Measurements from ENCODE around the gene EPO. TPM values are rescaled to one million over a fixed set of nuclear protein-coding genes. Genes with fewer than 3 reads are reported as not detected.
A peak's percentile ranks its signal among the peaks of the same experiment; 100 is the strongest.
"Not testable (repeated sequence)": the region's sequence is repeated elsewhere in the genome, so short reads cannot be mapped to it uniquely, and the experiment has no call there.

Gene EPO
- total RNA-seq, 1 donor = not detected

- TF ChIP-seq CTCF (IDR thresholded peaks at IDR 0.05; ENCODE audit: insufficient read depth, low read depth, low read length) = no peak
- DNase-seq (ENCODE audit: low read depth) = no peak
- H3K4me3 ChIP-seq (ENCODE audit: low read depth, low read length) = peak overlapping the region; percentile 91
These were observed 13.5 kb upstream of the EPO start for GRCh38 chr7:100706672-100707311.

GRCh38 chr7:100708395-100708794 is 11.9 kb upstream of the EPO start:
- no peak for TF ChIP-seq CTCF (IDR thresholded peaks at IDR 0.05; ENCODE audit: insufficient read depth, low read depth, low read length)
- H3K4me3 ChIP-seq (ENCODE audit: low read depth, low read length) = no peak overlapping the region
- no peak for DNase-seq (ENCODE audit: low read depth)

GRCh38 chr7:100710452-100710851 is 9.8 kb upstream of the EPO start:
- H3K4me3 ChIP-seq (ENCODE audit: low read depth, low read length) = no peak overlapping the region
- no peak for DNase-seq (ENCODE audit: low read depth)
- no peak for TF ChIP-seq CTCF (IDR thresholded peaks at IDR 0.05; ENCODE audit: insufficient read depth, low read depth, low read length)

- TF ChIP-seq CTCF (IDR thresholded peaks at IDR 0.05; ENCODE audit: insufficient read depth, low read depth, low read length) = no peak
- no peak overlapping the region for H3K4me3 ChIP-seq (ENCODE audit: low read depth, low read length)
- DNase-seq (ENCODE audit: low read depth) = no peak
These were observed 8.9 kb upstream of the EPO start for GRCh38 chr7:100711369-100711768.

- no peak for TF ChIP-seq CTCF (IDR thresholded peaks at IDR 0.05; ENCODE audit: insufficient read depth, low read depth, low read length)
- H3K4me3 ChIP-seq (ENCODE audit: low read depth, low read length) = no peak overlapping the region
These were observed 5.5 kb upstream of the EPO start for GRCh38 chr7:100714725-100715124.

GRCh38 chr7:100717073-100717472 is 3.2 kb upstream of the EPO start:
- not testable (repeated sequence) for DNase-seq (ENCODE audit: low read depth); H3K4me3 ChIP-seq (ENCODE audit: low read depth, low read length)

More at GRCh38 chr7:100714725-100715124, 5.5 kb upstream of the EPO start:
- no peak for DNase-seq (ENCODE audit: low read depth)

- no peak overlapping the region for H3K4me3 ChIP-seq (ENCODE audit: low read depth, low read length)
- DNase-seq (ENCODE audit: low read depth) = peak; percentile 62
- peak; percentile 46 for TF ChIP-seq CTCF (IDR thresholded peaks at IDR 0.05; ENCODE audit: insufficient read depth, low read depth, low read length)
These were observed 567 bp upstream of the EPO start for GRCh38 chr7:100719523-100720278.

Measured in fibroblast of villous mesenchyme (primary cell).